ENCODE measurements around the gene STXBP5.

DNA sequence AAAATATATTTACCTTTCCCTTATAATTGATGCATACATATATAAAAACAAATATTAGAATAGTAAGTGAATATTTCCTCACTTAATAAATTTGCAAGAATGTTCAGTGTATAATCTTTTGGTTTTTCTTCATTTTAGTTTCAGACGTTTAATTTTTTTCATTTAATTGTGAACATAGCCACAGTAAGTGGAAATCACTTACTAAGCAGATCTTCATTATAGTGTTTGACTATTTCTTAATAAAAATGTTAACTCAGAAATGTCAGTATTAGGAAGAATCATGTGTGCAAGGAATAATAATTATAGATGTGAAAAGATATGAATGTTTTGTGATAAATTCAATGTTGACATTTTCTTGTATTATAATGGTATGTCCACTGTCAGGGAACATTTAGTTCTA, 27.4 kb downstream of the STXBP5 start:
- TF ChIP-seq CTCF (IDR thresholded peaks at IDR 0.05; ENCODE audit: low read length) (no peak), EZH2 (IDR thresholded peaks at IDR 0.05; ENCODE audit: borderline replicate concordance, low read length) (no peak)
